Vagina (tissue), 2 donors: ENCODE data around the gene CRELD2. TPM values are rescaled to one million over a fixed set of nuclear protein-coding genes. Genes with fewer than 3 reads are reported as not detected.
A peak's percentile ranks its signal among the peaks of the same experiment; 100 is the strongest.

Source experiments
- DNase-seq, 2 donors: peaks; one replicate each; pipeline ENCODE4 v3.0.0-alpha.2; 2017; ENCODE audit errors: extremely low spot score in 2 of 2
- H3K27ac ChIP-seq: fragments of 200-600 bp; sonication (generic); one replicate; pipeline ENCODE4 v1.5.1; 2019
- H3K27me3 ChIP-seq: fragments of 200-600 bp; sonication (generic); one replicate; pipeline ENCODE4 v1.5.1; 2019
- H3K36me3 ChIP-seq, 2 donors: fragments of 200-600 bp; sonication (generic); one replicate each; pipeline ENCODE4 v1.5.1; 2017 to 2019
- H3K4me1 ChIP-seq: fragments of 200-600 bp; sonication (generic); one replicate; pipeline ENCODE4 v1.5.1; 2019
- H3K4me3 ChIP-seq, 2 donors: fragments of 200-600 bp; sonication (generic); 1 replicate in 1 of 2; 2 replicates in 1 of 2; pipeline ENCODE4 v1.5.1; 2016 to 2019
- H3K9me3 ChIP-seq: fragments of 200-600 bp; sonication (generic); one replicate; pipeline ENCODE4 v1.5.1; 2019
- CTCF ChIP-seq, 3 experiments: fragments of 450-650 bp in 2 of 3; fragments of 200-600 bp in 1 of 3; sonication (generic) in 1 of 3; IDR thresholded peaks; one replicate each; pipeline ENCODE4 v1.5.1; 2017 to 2019; ENCODE audit warnings: antibody characterized with exemption in 3 of 3, mild to moderate bottlenecking in 2 of 3, moderate library complexity in 2 of 3
- POLR2A ChIP-seq, 2 donors: fragments of 450-650 bp; IDR thresholded peaks; one replicate each; pipeline ENCODE4 v1.6.1; 2017; ENCODE audit warnings: antibody characterized with exemption in 2 of 2, mild to moderate bottlenecking in 2 of 2, moderate library complexity in 2 of 2
- POLR2AphosphoS5 ChIP-seq, 2 donors: sonication (generic); formaldehyde crosslinking; IDR thresholded peaks; one replicate each; pipeline ENCODE4 v1.9.0; 2017; ENCODE audit warnings: antibody characterized with exemption in 2 of 2, mild to moderate bottlenecking in 2 of 2, low read depth in 1 of 2; ENCODE audit not compliant: insufficient read depth in 1 of 2
- intact Hi-C: fragments of 100-400 bp; cut with DNase I; formaldehyde crosslinking; loops from one replicate; pipeline ENCODE4 v1.15.1; 2023
- total RNA-seq: library from RNA; depleted of rRNA; stranded (reverse); fragments of >200 nt; gene quantifications from one replicate; pipeline ENCODE4 v1.2.3, GENCODE V29; 2016

Gene CRELD2
- total RNA-seq, 1 donor from 2014 or later, result 34.4 TPM

- TF ChIP-seq CTCF (IDR thresholded peaks at IDR 0.05), result no peak
- no peak for TF ChIP-seq POLR2A (IDR thresholded peaks at IDR 0.05)
- no peak for TF ChIP-seq POLR2AphosphoS5 (IDR thresholded peaks at IDR 0.05; ENCODE audit: insufficient read depth in 1 of 2, low read depth in 1 of 2)
- Histone ChIP-seq H3K27me3 (no peaks in the 10 kb centered on the region), H3K27ac (peak overlapping the region; percentile 98), H3K9me3 (no peaks in the 10 kb centered on the region), H3K4me1 (peaks cover 66% of the 10 kb centered on the region), H3K4me3 (peak overlapping the region; percentile 47 to 67), H3K36me3 (no peaks in the 10 kb centered on the region)
- intact Hi-C loops, result loop anchor here (5.0 kb wide), 2 partner anchors 37 to 572 kb away; partner anchors contain the start of genes LMF2 and NCAPH2
- no peak for DNase-seq
Observed at GRCh38 chr22:49934891-49935557, 16.6 kb downstream of the CRELD2 start.

DNA sequence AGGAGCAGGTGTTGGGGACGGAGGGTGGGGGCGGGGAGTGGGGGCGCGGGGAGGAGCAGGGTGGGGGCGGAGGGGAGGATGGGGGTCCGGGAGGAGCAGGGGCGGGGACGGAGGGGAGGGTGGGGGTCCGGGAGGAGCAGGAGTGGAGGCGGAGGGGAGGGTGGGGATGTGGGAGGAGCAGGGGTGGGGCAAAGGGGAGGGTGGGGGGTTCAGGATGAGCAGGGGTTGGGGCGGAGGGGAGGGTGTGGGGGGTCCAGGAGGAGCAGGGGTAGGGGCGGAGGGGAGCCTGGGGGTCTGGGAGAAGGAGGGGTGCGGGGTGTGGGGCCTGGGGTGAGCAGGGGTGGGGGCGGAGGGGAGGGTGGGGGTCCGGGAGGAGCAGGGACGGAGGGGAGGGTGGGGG lies 17.1 kb downstream of the CRELD2 start:
- no peak for TF ChIP-seq POLR2A (IDR thresholded peaks at IDR 0.05)
- TF ChIP-seq POLR2AphosphoS5 (IDR thresholded peaks at IDR 0.05; ENCODE audit: insufficient read depth in 1 of 2, low read depth in 1 of 2), result no peak
- TF ChIP-seq CTCF (IDR thresholded peaks at IDR 0.05), result no peak
- Histone ChIP-seq H3K4me3 (peak overlapping the region; percentile 47 to 67), H3K27ac (peak overlapping the region; percentile 98), H3K9me3 (no peaks in the 10 kb centered on the region), H3K36me3 (no peaks in the 10 kb centered on the region), H3K27me3 (no peaks in the 10 kb centered on the region), H3K4me1 (peaks cover 62% of the 10 kb centered on the region)
- intact Hi-C loops, result loop anchor here (5.0 kb wide), 2 partner anchors 37 to 572 kb away; partner anchors contain the start of genes LMF2 and NCAPH2
- no peak for DNase-seq

DNA sequence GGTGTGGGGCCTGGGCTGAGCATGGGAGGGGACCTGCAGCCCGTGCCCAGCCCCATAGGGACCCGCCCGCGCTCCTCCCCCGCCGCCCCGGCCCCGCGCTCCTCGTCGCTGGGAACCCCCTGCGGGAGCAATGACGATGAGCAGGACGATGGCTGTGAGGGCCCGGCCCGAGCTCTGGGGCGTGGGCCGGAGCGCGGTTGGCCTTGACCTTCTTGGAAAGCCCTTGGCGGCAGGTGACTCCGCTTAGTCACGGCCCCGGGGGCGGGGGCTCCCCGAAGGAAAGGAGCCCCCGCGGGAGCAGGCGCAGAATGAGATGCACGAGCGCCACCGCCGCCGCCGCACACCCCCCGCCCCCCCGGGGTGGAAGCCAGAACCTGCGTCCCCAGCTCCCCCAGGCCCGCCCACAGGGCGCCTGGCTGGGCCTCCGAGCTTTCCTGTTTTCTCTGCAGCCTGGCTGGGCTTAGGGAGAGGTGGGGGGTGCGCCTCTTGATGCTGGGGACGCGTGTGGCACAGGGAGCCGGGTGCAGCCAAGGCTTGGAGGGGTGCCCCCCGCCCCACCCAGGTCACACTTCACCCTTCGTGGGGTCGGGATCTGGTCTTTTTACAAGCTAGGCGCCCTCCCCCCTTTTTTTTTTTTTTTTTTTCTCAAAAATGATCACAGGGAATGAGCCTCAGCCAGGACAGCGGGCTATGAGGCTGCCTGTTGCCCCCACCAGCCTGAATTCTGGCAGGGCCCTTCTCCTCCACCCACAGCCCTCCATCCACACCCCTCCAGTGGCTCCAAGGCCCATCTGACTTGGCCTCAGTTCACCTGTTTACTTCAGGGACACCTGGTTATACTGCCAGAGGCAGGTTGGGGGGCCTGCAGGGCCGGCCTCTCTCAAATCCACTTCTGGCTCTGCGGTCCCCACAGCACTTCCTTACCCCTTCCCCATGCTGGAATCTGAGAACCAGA lies 17.9 kb downstream of the CRELD2 start:
- no peak for DNase-seq
- H3K36me3 ChIP-seq, result no peaks in the 10 kb centered on the region
- H3K27me3 ChIP-seq, result no peaks in the 10 kb centered on the region
- H3K9me3 ChIP-seq, result no peaks in the 10 kb centered on the region
- H3K27ac ChIP-seq, result peak overlapping the region; percentile 98
- H3K4me3 ChIP-seq, result peak overlapping the region; percentile 47 to 67
- intact Hi-C loops, result loop anchor here (2.0 to 5.0 kb wide), 3 partner anchors 25 to 571 kb away; partner anchors contain the start of genes LMF2, NCAPH2 and PIM3
- TF ChIP-seq POLR2AphosphoS5 (IDR thresholded peaks at IDR 0.05; ENCODE audit: insufficient read depth in 1 of 2, low read depth in 1 of 2) (peak; percentile 36 to 87), POLR2A (IDR thresholded peaks at IDR 0.05) (peak in 1 of 2 donors; percentile 47), CTCF (IDR thresholded peaks at IDR 0.05) (no peak)
- peaks cover 54% of the 10 kb centered on the region for H3K4me1 ChIP-seq

- Histone ChIP-seq H3K4me3 (peak overlapping the region in 1 of 2 donors; percentile 47), H3K4me1 (peaks cover 51% of the 10 kb centered on the region), H3K27ac (peak overlapping the region; percentile 98), H3K36me3 (no peaks in the 10 kb centered on the region), H3K9me3 (no peaks in the 10 kb centered on the region), H3K27me3 (no peaks in the 10 kb centered on the region)
- intact Hi-C loops, result loop anchor here (2.0 to 5.0 kb wide), 3 partner anchors 24 to 570 kb away; partner anchors contain the start of genes LMF2, NCAPH2 and PIM3
- DNase-seq, result no peak
- no peak for TF ChIP-seq POLR2AphosphoS5 (IDR thresholded peaks at IDR 0.05; ENCODE audit: insufficient read depth in 1 of 2, low read depth in 1 of 2)
- TF ChIP-seq CTCF (IDR thresholded peaks at IDR 0.05), result no peak
- TF ChIP-seq POLR2A (IDR thresholded peaks at IDR 0.05), result no peak
Observed at GRCh38 chr22:49936973-49937757, 18.7 kb downstream of the CRELD2 start.
